Activated CD8-positive, alpha-beta memory T cell treated with anti-CD3 and anti-CD28 coated beads for 48 hours (primary cell): Measurements from ENCODE around the gene FGGY.
"Not testable (repeated sequence)": the region's sequence is repeated elsewhere in the genome, so short reads cannot be mapped to it uniquely, and the experiment has no call there.

Experiments
- DNase-seq, 3 experiments: peaks; one replicate each; pipeline ENCODE4 v3.0.0-alpha.2; 2020; ENCODE audit warnings: low read depth in 2 of 3, low spot score in 2 of 3

Gene FGGY

GRCh38 chr1:59346429-59346828, 49.5 kb downstream of the FGGY start:
- no peak for DNase-seq

DNA sequence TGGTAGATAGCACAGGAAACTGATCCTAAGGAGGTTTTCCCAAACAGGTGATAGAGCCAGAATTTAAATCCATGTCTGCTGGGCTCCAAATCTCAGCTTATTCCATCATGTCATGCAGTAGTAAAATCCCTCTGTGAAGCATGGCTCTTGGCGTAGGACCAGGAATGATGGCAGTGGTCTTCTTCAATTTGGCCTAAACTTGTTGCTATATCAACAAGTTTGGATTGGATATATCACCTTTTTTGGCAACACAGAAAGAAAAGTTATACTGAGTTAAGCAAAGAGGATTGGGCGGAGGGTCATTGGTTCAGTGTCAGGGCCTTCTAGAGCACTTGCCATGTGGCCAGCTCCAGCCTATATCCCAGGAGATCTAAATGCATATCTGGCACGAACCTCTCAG, 52.2 kb downstream of the FGGY start:
- DNase-seq: no peak

GRCh38 chr1:59350521-59350920, 53.6 kb downstream of the FGGY start:
- no peak for DNase-seq

DNA sequence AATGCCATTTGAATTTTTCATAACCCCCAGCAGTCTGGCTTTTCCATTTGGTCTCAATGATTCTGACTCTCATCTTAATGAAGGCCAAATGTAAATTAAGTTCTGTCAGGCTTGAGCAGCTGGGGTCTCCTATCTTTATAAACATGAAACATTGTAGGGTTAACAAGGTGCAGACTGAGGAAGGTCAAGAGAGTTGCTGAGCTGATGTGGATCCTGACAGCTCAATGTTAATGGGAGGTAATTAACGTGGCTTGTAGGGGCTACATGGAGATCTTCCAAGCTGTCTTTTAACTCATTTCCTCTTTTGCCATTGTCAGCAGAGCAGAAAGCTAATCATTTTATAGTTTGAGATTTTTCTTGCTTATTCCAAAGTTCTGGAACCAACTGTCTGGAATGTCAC, 55.2 kb downstream of the FGGY start:
- DNase-seq: no peak

GRCh38 chr1:59353453-59353852, 56.6 kb downstream of the FGGY start:
- no peak for DNase-seq

- DNase-seq: not testable (repeated sequence)
Observed at GRCh38 chr1:59354239-59354638, 57.3 kb downstream of the FGGY start.

- DNase-seq: no peak
Observed at GRCh38 chr1:59354709-59355337, 57.9 kb downstream of the FGGY start.

GRCh38 chr1:59355361-59355760, 58.5 kb downstream of the FGGY start:
- DNase-seq: no peak

GRCh38 chr1:59356627-59357026, 59.7 kb downstream of the FGGY start:
- DNase-seq: no peak

DNA sequence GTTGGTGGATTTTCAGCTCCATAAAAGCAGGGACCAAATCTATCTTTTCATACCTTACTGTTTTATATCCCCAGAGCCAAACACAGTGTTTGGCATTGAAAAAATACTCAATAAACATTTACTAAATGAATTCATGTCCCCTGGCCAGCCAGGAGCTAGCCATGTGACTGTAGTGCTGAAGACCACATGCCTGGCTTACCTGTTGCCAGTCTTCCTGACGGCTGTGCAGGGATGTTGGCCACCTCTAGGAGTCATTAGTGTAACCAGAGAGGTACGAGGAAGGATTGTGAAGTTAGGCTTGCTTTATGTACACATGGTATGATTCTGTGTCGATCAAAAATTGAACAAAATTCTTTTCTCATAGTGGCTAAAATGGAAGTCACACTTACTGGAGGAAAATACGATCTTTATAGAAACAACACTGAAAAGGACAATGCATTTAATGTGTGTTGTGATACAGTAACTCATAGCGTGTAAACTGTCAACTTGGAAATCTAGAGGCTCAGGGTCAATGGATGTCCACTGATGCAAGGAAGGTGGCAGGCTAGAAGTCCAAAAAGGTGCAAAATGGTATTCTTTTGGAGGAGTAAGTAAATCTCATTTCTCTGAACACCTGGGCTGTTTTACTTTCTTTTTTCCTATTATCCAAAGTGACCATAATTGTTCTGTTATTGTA, 60.9 kb downstream of the FGGY start:
- no peak for DNase-seq

- no peak for DNase-seq
Observed at GRCh38 chr1:59359325-59359724, 62.4 kb downstream of the FGGY start.

DNA sequence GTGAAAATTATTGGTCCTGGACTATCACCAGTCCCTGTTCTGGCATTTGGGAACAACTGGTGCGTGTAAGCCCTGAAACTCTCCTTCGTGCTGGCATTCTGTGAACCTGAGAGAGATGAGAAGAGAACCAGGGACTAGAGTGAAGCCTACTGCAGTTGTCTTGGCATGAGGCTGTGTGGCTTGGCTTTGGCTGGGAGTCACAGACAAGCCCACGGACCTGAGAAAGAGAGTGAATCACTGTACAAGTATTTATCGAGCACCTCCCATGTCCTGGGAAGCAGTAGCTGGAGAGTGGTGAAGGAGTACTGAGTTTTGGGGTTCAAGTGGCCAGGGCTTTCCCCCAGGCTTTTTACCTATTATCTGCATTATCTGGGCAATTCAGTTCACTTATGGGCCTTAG, 63.3 kb downstream of the FGGY start:
- DNase-seq: no peak

DNA sequence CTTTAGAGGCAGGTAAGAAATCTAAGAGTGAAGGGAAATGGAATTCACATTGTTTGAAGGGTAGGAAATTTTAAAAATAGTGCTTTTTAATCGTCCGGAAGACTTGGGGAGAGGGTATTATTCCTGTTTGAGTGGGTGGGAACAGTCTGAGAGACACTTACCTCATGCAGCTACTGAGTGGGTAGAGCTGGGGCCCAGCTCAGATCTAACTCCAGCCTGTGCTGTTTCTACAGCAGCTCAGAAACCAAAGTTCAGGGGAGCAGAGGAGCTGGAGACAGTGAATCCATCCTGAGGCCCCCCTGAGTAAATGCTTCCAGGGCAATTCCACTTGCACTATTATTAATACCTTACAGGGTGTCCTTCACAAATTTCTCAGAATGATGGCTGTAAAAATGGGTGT, 63.8 kb downstream of the FGGY start:
- no peak for DNase-seq

GRCh38 chr1:59361766-59362165, 64.9 kb downstream of the FGGY start:
- no peak for DNase-seq

DNA sequence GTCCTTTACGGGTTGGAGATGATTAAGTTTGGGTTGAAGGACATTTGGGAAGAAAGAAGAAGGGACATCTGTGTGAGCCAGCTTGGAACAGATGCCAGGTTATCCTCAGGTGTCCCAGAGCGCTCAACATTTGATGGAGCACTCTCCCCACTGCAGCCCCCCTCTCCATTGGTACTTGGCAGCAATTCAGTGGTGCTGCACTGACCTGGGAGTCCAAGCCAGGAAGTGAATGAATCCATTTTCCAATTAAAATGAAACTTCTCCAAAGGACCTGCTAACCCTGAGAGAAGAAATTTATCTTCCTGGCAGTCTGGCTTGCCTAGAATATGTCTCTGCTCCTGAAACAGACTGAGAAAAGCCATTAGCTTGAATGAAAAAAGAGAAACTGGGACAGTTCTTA, 67.1 kb downstream of the FGGY start:
- no peak for DNase-seq

DNA sequence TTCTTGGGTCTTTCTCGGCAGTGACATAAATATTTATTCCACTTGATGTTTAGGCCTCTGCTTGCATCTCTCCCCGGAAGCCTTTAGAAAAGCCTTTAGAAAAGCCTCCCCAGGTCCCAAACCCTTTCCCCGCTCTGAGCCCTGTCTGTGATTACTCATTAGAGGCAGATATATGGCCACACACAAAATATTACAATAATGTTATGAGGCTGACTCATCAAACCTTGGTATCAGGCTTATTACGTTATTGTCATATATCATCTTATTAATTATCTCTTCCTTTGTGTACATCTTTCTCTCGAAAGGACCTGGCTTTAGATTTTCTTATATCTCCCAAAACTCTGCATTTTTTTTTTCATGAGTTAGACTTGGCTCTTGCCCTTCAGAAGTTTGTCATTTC, 69.5 kb downstream of the FGGY start:
- no peak for DNase-seq

GRCh38 chr1:59367301-59368007, 70.6 kb downstream of the FGGY start:
- no peak for DNase-seq

GRCh38 chr1:59368008-59368670, 71.2 kb downstream of the FGGY start:
- DNase-seq: no peak

DNA sequence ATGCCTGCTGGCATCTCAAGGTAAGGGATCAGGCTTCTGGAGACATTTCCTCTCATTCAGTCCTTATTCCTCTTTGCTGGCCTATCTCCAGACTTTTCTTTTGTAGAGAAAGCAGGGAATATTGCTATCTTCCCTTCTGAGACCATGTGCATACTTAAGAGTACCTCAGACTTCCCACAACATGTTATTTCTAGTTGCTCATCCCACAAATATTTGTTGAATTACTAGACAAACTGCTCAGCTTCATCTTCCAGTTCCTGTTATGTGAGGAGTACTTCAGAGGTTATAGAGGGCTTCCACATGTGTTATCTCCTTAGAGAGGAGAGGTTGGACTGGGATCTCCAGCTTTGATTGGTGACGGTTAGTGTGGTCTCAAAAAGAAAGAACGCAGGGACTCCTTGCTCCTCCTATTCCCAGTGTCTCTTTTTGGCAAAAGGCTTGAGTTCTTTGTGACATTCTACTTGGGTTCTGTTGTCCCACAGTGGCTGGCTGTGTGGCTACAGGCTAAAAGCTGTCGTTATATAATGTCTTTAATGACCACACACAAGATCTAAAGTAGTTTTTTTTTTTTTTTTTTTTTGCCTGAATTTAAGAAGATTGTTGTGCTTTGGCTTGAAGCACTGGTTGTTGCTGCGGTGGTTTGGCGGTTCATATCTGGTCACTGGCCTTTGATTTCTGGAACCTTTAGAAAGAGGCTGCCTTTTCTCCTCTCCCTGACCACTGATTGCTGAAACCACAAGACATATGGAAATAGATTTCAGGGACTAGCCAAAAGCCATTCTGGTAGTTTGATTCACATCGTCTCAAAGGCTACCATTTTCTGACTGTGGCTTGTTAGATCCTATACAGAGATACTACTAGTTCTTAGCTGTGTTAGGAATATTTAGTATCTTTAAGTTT, 78.7 kb downstream of the FGGY start:
- no peak for DNase-seq

GRCh38 chr1:59377350-59377904, 80.5 kb downstream of the FGGY start:
- DNase-seq: no peak
